Astrocyte (in vitro differentiated cells and primary cell): ENCODE measurements around the gene SHC3. TPM values are rescaled to one million over a fixed set of nuclear protein-coding genes. Genes with fewer than 3 reads are reported as not detected.
A peak's percentile ranks its signal among the peaks of the same experiment; 100 is the strongest.

ENCODE experiments used
- DNase-seq: peaks from one replicate; pipeline ENCODE4 v3.0.0-alpha.2; 2010; ENCODE audit warnings: low read depth
- FAIRE-seq: peaks from 2 replicates; lab custom pipeline; 2011; peaks lifted over from hg19 to GRCh38; lab: Jason Lieb, UNC
- H2AFZ ChIP-seq: 2 replicates; pipeline ENCODE4 v1.6.0; 2012; ENCODE audit warnings: low read depth, low read length, inconsistent platforms
- H3K27ac ChIP-seq: 2 replicates; pipeline ENCODE4 v1.5.1; 2011; ENCODE audit warnings: low read depth, low read length, inconsistent platforms
- H3K27me3 ChIP-seq: 2 replicates; pipeline ENCODE4 v1.6.0; 2011; ENCODE audit warnings: low read length, inconsistent platforms; ENCODE audit not compliant: insufficient read depth
- H3K36me3 ChIP-seq: 2 replicates; pipeline ENCODE4 v1.5.1; 2011; ENCODE audit warnings: low read length, inconsistent platforms; ENCODE audit not compliant: insufficient read depth
- H3K4me1 ChIP-seq: 2 replicates; pipeline ENCODE4 v1.5.1; 2011; ENCODE audit warnings: low read length, inconsistent platforms; ENCODE audit not compliant: insufficient read depth
- H3K4me2 ChIP-seq: 2 replicates; pipeline ENCODE4 v1.6.0; 2012; ENCODE audit warnings: low read length, inconsistent platforms
- H3K4me3 ChIP-seq: 2 replicates; pipeline ENCODE4 v1.5.1; 2011; ENCODE audit warnings: low read depth, mild to moderate bottlenecking, low read length, inconsistent platforms; ENCODE audit not compliant: insufficient read depth
- H3K79me2 ChIP-seq: 2 replicates; pipeline ENCODE4 v1.6.0; 2012; ENCODE audit warnings: mild to moderate bottlenecking, low read length, inconsistent platforms; ENCODE audit not compliant: insufficient read depth
- H3K9ac ChIP-seq: 2 replicates; pipeline ENCODE4 v1.6.0; 2012; ENCODE audit warnings: mild to moderate bottlenecking, low read length, inconsistent platforms
- H3K9me3 ChIP-seq: 2 replicates; pipeline ENCODE4 v1.5.1; 2012; ENCODE audit warnings: low read depth, mild to moderate bottlenecking, low read length, inconsistent platforms; ENCODE audit not compliant: insufficient read depth
- H4K20me1 ChIP-seq: 2 replicates; pipeline ENCODE4 v1.6.0; 2012; ENCODE audit warnings: low read length, inconsistent platforms; ENCODE audit not compliant: insufficient read depth
- H3K27ac Mint-ChIP-seq: one replicate; pipeline ENCODE4 v1.8.0; 2021; ENCODE audit warnings: mild to moderate bottlenecking, mixed read lengths; ENCODE audit not compliant: unreplicated experiment
- H3K27me3 Mint-ChIP-seq: one replicate; pipeline ENCODE4 v1.8.0; 2021; ENCODE audit warnings: low read depth, mixed read lengths; ENCODE audit not compliant: unreplicated experiment
- H3K36me3 Mint-ChIP-seq: one replicate; pipeline ENCODE4 v1.8.0; 2021; ENCODE audit warnings: low read depth, mixed read lengths; ENCODE audit not compliant: unreplicated experiment
- H3K4me1 Mint-ChIP-seq: one replicate; pipeline ENCODE4 v1.8.0; 2021; ENCODE audit warnings: low read depth, mixed read lengths; ENCODE audit not compliant: unreplicated experiment
- H3K4me3 Mint-ChIP-seq: one replicate; pipeline ENCODE4 v1.8.0; 2021; ENCODE audit warnings: mild to moderate bottlenecking, moderate library complexity, mixed read lengths; ENCODE audit not compliant: unreplicated experiment
- H3K9me3 Mint-ChIP-seq: one replicate; pipeline ENCODE4 v1.8.0; 2021; ENCODE audit warnings: mild to moderate bottlenecking, mixed read lengths; ENCODE audit not compliant: unreplicated experiment
- CTCF ChIP-seq: IDR thresholded peaks from 2 replicates; pipeline ENCODE4 v1.5.1; 2011; ENCODE audit warnings: low read depth, mild to moderate bottlenecking, inconsistent platforms, low read length, moderate library complexity; ENCODE audit not compliant: insufficient read depth
- EZH2 ChIP-seq: IDR thresholded peaks from 2 replicates; pipeline ENCODE4 v1.6.1; 2012; ENCODE audit warnings: mild to moderate bottlenecking, low read length, inconsistent platforms; ENCODE audit not compliant: insufficient read depth
- total RNA-seq: library from RNA; stranded (reverse); gene quantifications from 2 replicates; pipeline ENCODE4 v1.2.1, GENCODE V29; 2021

SHC3 gene
- total RNA-seq, 1 donor from 2014 or later = 4.6 TPM

- H3K36me3 Mint-ChIP-seq = no peaks in the 10 kb centered on the region
- TF ChIP-seq CTCF (peak; percentile 3), EZH2 (no peak)
- Histone ChIP-seq H3K27ac (peak overlapping the region; percentile 88), H2AFZ (peak overlapping the region; percentile 76), H4K20me1 (peaks cover 13% of the 10 kb centered on the region), H3K4me1 (peaks cover 38% of the 10 kb centered on the region), H3K27me3 (no peaks in the 10 kb centered on the region), H3K4me2 (peak overlapping the region; percentile 92), H3K36me3 (no peaks in the 10 kb centered on the region), H3K79me2 (peaks cover 45% of the 10 kb centered on the region), H3K4me3 (peak overlapping the region; percentile 86), H3K9me3 (no peaks in the 10 kb centered on the region), H3K9ac (peak overlapping the region; percentile 84)
- peaks cover 2% of the 10 kb centered on the region for H3K9me3 Mint-ChIP-seq
- H3K27ac Mint-ChIP-seq = peak overlapping the region; percentile 58
- peak; percentile 60 for DNase-seq
- H3K27me3 Mint-ChIP-seq = peaks cover 10% of the 10 kb centered on the region
- peak overlapping the region; percentile 84 for H3K4me3 Mint-ChIP-seq
- H3K4me1 Mint-ChIP-seq = peaks cover 12% of the 10 kb centered on the region
- no peak for FAIRE-seq
Observed at GRCh38 chr9:89179540-89179894, 899 bp upstream of the SHC3 start.

DNA sequence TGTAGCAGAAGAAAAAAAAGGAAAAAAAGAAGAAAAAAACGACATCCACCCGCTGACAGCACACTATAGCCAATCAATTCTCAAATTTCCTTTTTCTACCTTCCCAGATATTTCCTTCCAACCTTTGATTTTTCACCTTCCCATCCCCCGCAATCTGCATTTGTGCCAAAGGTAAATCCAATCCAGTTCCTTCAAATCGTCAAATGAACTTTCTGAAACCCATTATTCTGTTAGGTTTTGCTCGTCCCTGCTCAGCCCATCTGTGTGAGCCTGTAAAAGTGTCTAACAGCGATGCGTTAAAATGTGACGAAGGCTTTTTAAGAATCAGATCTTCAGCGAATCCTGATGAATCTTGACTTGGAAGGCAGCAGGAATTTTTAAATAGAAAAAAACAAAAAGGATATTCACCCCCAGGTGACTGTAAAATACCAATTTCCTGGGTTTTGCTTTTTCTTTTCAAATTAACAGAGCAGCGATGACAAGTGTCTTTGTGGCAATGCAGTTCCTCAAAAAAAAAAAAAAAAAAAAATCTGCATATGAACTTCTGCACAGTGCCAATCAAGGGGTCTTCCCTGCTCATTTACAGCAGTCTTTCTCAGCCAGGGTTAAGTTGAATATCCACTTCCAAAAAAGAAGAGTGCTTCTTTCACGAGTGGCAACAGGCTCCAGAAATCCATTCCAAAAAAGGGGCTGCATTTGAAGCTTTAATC, 367 bp upstream of the SHC3 start:
- FAIRE-seq (no peak), DNase-seq (no peak)
- Histone ChIP-seq H3K4me2 (peak overlapping the region; percentile 92), H4K20me1 (peaks cover 17% of the 10 kb centered on the region), H3K36me3 (no peaks in the 10 kb centered on the region), H3K27me3 (no peaks in the 10 kb centered on the region), H3K27ac (peak overlapping the region; percentile 88), H3K4me3 (peak overlapping the region; percentile 86), H3K4me1 (peaks cover 41% of the 10 kb centered on the region), H3K9ac (peak overlapping the region; percentile 84), H3K79me2 (peaks cover 50% of the 10 kb centered on the region), H2AFZ (peak overlapping the region; percentile 76), H3K9me3 (no peaks in the 10 kb centered on the region)
- Mint-ChIP-seq H3K36me3 (no peaks in the 10 kb centered on the region), H3K27ac (peak overlapping the region; percentile 4), H3K4me3 (peak overlapping the region; percentile 84), H3K27me3 (peaks cover 4% of the 10 kb centered on the region), H3K4me1 (peaks cover 12% of the 10 kb centered on the region), H3K9me3 (no peaks in the 10 kb centered on the region)
- no peak for TF ChIP-seq EZH2
- TF ChIP-seq CTCF = no peak
